ENCODE results near the gene FAM209A. TPM values are rescaled to one million over a fixed set of nuclear protein-coding genes. Genes with fewer than 3 reads are reported as not detected.

Gene FAM209A
- total and polyA plus RNA-seq, 2 donors (not counting 1 experiment from before 2014, with no cell fraction given), result 3.3 to 4.8 TPM

DNA sequence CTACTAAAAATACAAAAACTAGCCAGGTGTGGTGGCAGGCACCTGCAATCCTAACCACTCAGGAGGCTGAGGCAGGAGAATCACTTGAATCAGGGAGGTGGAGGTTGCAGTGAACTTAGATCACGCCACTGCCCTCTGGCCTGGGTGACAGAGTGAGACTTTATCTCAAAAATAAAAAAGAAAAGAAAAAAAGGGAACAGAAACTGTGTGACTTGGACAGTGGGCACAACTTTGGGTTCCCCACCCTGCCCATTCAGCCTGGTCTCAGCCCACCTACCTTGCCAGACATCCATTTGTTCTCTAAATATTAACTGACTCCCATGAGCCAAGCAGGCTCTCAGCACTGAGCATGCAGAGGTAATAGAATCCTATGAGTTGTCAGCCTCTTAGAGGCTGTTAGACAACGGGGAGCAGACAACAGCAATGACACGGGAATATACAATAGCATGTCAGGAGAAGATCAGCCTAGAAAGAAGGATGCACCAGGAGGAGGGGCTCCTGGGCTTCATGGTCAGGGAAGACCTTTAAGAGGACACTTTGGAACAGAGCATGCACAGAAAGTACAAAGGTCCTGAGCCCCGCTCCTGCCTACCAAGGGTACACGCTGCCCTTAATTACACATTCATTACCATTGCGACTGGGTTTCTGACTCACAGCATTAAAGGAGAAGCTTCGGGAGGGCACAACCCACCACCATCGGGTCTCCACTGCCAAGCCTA, 28.5 kb downstream of the FAM209A start:
- Mint-ChIP-seq H3K4me1 (peaks cover 8% of the 10 kb centered on the region), H3K4me3 (no peak overlapping the region), H3K27me3 (no peaks in the 10 kb centered on the region), H3K27ac (no peak overlapping the region), H3K9me3 (ENCODE audit: insufficient read depth) (no peaks in the 10 kb centered on the region)
- Histone ChIP-seq H3K79me2 (ENCODE audit: control insufficient read depth, insufficient read depth, low read length) (no peaks in the 10 kb centered on the region), H3K9ac (ENCODE audit: low read length) (no peak overlapping the region), H3K27ac (ENCODE audit: low read length in 2 of 2) (no peak overlapping the region), H3K36me3 (replicated peaks in 1 of 2; ENCODE audit: control extremely low read depth in 1 of 2, control insufficient read depth in 1 of 2, extremely low read depth in 1 of 2, insufficient read depth in 2 of 2, low read length in 1 of 2) (no peaks in the 10 kb centered on the region), H2AFZ (ENCODE audit: insufficient read depth, low read depth, low read length, poor library complexity, severe bottlenecking) (no peak overlapping the region), H4K20me1 (ENCODE audit: control insufficient read depth, insufficient read depth, low read length, poor library complexity, severe bottlenecking) (no peaks in the 10 kb centered on the region), H3K4me3 (ENCODE audit: control extremely low read depth in 1 of 5, extremely low read depth in 1 of 5, insufficient read depth in 1 of 5, low read depth in 2 of 5, low read length in 4 of 5) (no peak overlapping the region), H3K4me2 (replicated peaks; ENCODE audit: low read depth, low read length, poor library complexity, severe bottlenecking) (no peak overlapping the region), H3K9me3 (ENCODE audit: control extremely low read depth in 1 of 3, control insufficient read depth in 2 of 3, insufficient read depth in 1 of 3, low read length in 2 of 3) (no peaks in the 10 kb centered on the region), H3K27me3 (replicated peaks in 1 of 4; ENCODE audit: control extremely low read depth in 1 of 4, control insufficient read depth in 3 of 4, insufficient read depth in 4 of 4, low read length in 3 of 4) (no peaks in the 10 kb centered on the region), H3K4me1 (ENCODE audit: control insufficient read depth in 2 of 2, insufficient read depth in 2 of 2, low read length in 2 of 2) (peaks cover 0 to 6% of the 10 kb centered on the region in 2 donors)
- DNase-seq (no peak), ATAC-seq (ENCODE audit: low read depth) (no peak)
- no peak for TF ChIP-seq EZH2 (IDR thresholded peaks at IDR 0.05; ENCODE audit: borderline replicate concordance, insufficient read depth, low read depth, low read length, poor library complexity, severe bottlenecking)
- no peak for TF ChIP-seq CTCF (IDR thresholded peaks at IDR 0.05)
- 82% methylated on average over 2 of the region's 8 CpGs for WGBS (ENCODE audit: insufficient coverage)
- intact Hi-C loops (cut with micrococcal nuclease), result no loop called here
- ChIA-PET CTCF (no interaction called here), POLR2A (no interaction called here)

- ChIA-PET CTCF (no interaction called here), POLR2A (no interaction called here)
- Mint-ChIP-seq H3K27ac (no peak overlapping the region), H3K4me3 (no peak overlapping the region), H3K4me1 (peaks cover 8% of the 10 kb centered on the region), H3K9me3 (ENCODE audit: insufficient read depth) (no peaks in the 10 kb centered on the region), H3K27me3 (no peaks in the 10 kb centered on the region)
- TF ChIP-seq CTCF (IDR thresholded peaks at IDR 0.05) (no peak), EZH2 (IDR thresholded peaks at IDR 0.05; ENCODE audit: borderline replicate concordance, insufficient read depth, low read depth, low read length, poor library complexity, severe bottlenecking) (no peak)
- DNase-seq (no peak), ATAC-seq (ENCODE audit: low read depth) (peak; percentile 31)
- H3K4me2 ChIP-seq (replicated peaks; ENCODE audit: low read depth, low read length, poor library complexity, severe bottlenecking), result peak overlapping the region; percentile 12
- intact Hi-C loops (cut with micrococcal nuclease), result no loop called here
- H3K36me3 ChIP-seq (replicated peaks in 1 of 2; ENCODE audit: control extremely low read depth in 1 of 2, control insufficient read depth in 1 of 2, extremely low read depth in 1 of 2, insufficient read depth in 2 of 2, low read length in 1 of 2), result no peaks in the 10 kb centered on the region
- no peak overlapping the region for H3K4me3 ChIP-seq (ENCODE audit: control extremely low read depth in 1 of 5, extremely low read depth in 1 of 5, insufficient read depth in 1 of 5, low read depth in 2 of 5, low read length in 4 of 5)
- H3K9me3 ChIP-seq (ENCODE audit: control extremely low read depth in 1 of 3, control insufficient read depth in 2 of 3, insufficient read depth in 1 of 3, low read length in 2 of 3), result no peaks in the 10 kb centered on the region
- peaks cover 0 to 6% of the 10 kb centered on the region in 2 donors for H3K4me1 ChIP-seq (ENCODE audit: control insufficient read depth in 2 of 2, insufficient read depth in 2 of 2, low read length in 2 of 2)
- no peaks in the 10 kb centered on the region for H4K20me1 ChIP-seq (ENCODE audit: control insufficient read depth, insufficient read depth, low read length, poor library complexity, severe bottlenecking)
- H3K27me3 ChIP-seq (replicated peaks in 1 of 4; ENCODE audit: control extremely low read depth in 1 of 4, control insufficient read depth in 3 of 4, insufficient read depth in 4 of 4, low read length in 3 of 4), result no peaks in the 10 kb centered on the region
- H3K27ac ChIP-seq (ENCODE audit: low read length in 2 of 2), result no peak overlapping the region
- no peaks in the 10 kb centered on the region for H3K79me2 ChIP-seq (ENCODE audit: control insufficient read depth, insufficient read depth, low read length)
- H2AFZ ChIP-seq (ENCODE audit: insufficient read depth, low read depth, low read length, poor library complexity, severe bottlenecking), result no peak overlapping the region
- H3K9ac ChIP-seq (ENCODE audit: low read length), result no peak overlapping the region
- 0% methylated on average over 2 of the region's 4 CpGs for WGBS (ENCODE audit: insufficient coverage)
Measured at GRCh38 chr20:56554869-56555268, 30.3 kb downstream of the FAM209A start.

Data from B cell (primary cell).